HS-27A (cell line): ENCODE measurements around the gene DNAH3.
A peak's percentile ranks its signal among the peaks of the same experiment; 100 is the strongest.
"Not testable (repeated sequence)": the region's sequence is repeated elsewhere in the genome, so short reads cannot be mapped to it uniquely, and the experiment has no call there.

ENCODE experiments used
- DNase-seq: peaks from one replicate; pipeline ENCODE4 v3.0.0-alpha.2; 2012; ENCODE audit warnings: low read depth, missing footprints

DNAH3 gene

DNA sequence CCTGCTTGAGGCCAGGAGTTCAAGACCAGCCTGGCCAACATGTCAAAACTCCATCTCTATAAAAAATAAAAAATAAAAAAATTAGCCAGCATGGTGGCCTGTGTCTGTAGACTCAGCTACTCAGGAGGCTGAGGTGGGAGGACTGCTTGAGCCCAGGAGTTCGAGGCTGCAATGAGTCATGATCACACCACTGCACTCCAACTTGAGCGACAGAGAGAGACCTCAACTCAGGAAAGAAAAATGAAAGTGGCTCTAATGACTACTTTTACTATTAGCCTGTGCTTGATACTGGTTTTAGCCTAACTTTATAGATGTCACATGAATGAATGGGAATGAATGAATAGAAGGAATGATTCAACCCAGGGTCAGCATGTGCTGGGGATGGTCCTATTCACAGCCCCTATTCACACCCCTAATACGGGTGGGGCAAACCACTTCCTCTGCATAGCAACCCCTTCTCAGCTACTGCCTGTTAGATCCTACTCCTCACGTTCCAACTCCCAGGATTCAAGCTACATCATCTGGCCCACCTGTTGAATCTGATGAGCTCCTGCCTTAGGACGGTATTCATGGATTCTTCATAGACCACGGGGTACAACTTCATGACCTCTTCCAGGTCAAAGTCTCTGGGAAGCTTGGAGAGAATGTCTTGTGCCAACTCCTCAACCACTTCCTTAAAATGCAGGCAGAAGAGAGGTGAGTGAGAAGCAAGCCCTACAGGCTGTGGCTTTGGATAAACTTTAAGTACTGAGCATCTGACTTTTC, 209.6 kb downstream of the DNAH3 start:
- no peak for DNase-seq

DNA sequence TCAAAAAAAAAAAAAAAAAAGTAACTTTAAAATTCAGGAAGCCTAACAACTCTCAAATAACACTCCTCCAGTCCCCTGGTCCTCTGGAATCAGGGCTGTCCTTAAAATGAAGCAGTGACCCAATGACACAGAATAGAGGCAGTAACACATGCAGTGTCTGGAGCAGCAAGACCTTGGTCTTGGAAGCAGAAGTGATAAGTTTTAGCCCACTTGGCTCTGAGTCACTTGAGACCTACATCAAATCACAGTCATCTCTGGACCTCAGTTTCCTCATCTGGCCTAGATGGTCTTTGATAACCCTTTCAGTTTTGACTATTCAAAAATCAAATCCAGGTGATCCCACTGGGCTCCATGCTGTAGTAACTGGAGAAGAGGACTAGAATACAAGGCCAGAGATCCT, 211.0 kb downstream of the DNAH3 start:
- no peak for DNase-seq

DNA sequence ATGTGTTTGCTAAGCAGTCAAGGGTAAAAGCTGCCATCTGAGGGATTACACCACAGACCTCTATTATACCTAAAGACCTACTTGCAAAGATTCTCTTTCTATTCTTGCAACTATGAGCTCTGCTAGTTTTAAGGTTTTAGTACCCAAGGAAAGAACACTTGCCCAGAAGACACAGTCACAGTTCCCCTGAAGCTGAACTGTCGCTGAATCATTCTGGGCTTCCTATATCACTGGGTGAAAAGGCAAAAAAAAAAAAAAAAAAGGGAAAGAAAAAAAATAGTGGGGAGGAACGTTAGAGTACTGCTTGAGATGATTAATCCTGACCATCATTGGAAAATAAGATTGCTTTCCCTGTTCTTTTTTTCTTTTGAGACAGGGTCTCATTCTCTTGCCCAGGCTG, 212.2 kb downstream of the DNAH3 start:
- DNase-seq = no peak

DNA sequence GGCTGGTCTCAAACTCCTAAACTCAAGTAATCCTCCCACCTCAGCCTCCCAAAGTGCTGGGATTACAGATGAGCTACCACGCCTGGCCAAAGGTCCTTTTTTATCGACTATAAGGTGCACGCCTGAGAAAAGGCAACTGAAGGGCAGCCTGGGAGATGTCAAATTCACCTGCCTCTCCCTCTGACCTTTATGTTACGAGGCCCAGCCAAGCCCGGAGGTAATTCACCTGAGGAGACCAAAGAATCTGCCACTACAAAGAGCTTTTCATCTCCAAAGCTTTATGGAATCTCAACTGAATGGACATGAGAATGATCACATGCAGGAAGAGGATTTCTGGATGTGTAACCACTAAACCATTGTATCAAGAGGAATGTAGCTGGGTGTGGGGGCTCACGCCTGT, 212.9 kb downstream of the DNAH3 start:
- no peak for DNase-seq

DNA sequence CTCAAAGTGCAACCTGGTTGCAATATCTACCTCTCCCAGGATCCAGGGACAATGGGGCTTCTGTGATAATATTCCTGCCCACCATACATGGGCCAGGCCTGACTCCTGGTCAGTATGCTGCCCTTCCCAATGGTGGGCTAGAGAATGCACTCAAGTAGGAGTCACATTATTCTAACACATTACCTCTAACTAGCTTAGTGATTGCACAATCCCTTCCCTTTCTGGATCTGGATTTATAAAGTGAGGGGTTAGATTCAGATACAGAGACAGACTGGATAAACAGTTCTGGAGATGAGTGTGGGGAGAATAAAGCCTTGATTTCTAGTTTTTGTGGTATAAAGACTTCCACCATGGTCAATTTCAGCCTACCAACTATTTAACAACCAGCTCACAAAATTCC, 217.1 kb downstream of the DNAH3 start:
- no peak for DNase-seq

DNA sequence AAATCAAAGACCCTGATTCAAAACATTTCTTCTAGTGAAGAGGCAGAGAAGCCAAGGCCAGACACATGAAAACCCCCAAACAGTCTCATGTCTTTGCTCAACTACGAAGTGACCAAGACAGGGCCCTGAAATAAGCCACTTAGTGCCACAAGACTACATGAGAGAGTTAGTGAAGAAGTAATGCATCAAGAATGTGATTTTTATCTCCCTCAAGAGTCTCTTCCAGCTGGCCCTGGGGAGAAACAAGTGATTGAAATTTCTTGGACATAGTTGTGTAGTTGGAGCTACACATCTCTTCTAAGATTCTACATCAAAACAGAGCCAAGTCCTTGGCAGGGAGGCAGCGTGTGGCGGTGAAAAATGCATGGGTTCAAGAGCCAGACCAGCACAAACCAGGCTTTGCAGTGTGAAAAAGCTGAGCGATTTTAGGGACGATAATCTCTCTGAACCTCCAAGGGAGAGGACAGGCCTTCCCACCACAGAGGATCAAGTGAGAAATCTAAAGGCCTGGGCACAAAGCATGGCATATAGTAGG, 219.5 kb downstream of the DNAH3 start:
- DNase-seq = no peak

DNA sequence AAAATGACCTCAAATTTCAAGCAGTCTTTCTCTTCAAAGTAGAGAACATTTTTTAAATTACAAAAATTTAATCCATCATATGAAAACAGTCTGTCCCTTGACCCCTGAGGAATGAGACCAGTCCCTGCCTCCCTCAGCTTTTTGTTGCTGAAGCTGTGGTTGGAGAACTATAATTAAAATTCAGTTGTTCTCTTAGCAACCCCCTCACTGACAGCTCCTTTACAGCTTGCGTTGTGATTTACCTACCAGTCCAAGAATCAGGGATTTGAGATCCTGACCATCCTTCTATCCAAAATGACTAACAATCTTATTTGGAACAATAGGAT, 220.3 kb downstream of the DNAH3 start:
- DNase-seq = no peak

DNA sequence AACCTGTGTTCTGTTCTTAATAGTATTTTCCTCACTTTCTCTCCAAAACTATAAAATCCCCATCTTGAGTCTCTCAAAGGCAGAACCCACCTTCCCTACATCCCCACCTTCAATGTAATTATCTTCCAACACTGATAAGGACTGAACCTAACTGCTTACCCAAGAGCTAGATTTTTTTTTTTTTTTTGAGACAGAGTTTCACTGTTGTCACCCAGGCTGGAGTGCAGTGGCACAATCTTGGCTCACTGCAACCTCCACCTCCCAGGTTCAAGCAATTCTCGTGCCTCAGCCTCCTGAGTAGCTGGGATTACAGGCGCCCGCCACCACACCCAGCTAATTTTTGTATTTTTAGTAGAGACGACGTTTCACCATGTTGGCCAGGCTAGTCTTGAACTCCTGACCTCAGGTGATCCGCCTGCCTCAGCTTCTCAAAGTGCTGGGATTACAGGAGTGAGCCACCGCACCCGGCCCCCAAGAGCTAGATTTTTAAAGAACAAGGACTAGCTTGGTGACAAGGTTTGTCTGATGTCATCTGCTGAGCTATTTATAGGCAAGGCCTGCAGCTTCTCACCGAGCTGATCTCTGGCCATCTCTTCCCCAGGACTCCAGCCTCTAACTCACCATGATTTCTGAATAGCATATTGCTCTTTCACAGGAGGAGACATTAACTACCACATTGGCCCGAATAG, 220.8 kb downstream of the DNAH3 start:
- not testable (repeated sequence) for DNase-seq

DNA sequence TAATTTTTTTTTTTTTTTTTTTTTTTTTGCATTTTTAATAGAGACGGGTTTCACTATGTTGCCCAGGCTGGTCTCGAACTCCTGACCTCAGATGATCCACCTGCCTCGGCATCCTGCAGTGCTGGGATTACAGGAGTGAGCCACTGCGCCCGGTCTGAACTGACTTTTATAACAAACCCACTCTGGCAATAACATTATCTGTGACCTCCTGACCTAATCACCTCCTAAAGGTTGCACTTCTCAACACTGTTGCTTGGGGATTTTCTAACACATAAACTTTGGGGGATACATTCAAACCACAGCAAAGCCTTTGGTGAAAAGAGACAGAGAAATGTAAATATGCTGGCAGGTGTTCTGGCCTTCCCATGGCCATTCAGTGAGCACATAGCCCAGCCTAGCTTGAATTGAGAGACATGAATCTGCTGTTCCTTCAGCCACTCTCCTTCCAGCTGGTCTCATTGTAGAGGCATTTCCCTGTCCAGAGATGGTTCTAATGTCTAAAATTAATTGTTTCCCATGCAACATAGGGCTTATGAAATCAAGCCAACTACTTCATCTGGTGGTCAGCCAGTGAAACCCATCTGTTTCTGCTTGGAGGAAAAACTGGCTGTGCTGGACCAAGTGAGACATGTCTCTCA, 221.8 kb downstream of the DNAH3 start:
- no peak for DNase-seq

DNA sequence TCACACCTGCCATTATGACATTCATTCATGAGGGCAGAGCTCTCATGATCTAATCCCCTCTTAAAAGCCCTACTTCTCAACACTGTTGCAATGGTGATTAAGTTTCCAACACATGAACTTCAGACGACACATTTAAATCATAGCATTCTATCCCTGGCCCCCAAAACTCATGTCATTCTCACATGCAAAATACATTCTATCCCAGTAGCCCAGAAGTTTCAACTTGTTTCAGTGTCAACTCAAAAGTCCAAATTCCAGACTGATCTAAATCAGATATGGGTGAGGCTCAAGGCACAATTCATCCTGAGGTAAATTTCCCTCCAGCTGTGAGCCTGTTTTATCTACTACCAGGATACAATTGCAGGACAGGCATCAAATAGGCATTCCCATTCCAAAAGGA, 224.9 kb downstream of the DNAH3 start:
- no peak for DNase-seq

DNA sequence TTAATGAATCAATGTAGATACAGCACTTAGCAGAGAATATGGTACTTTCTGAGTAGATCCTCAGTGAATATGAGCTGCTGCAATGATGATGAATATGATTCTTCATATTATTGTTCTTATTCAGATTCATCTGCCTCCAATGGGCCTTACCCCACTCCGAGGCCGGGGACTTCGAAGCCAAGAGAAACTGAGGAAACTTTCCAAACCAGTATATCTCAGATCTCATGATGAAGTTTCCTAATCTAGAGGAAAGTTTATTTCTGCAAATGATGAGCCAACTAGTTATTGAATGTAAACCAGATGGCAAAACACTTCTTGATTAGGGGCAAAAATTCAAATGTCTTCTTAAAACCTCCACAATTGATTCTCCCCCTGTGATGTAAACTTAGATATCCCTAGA, 226.8 kb downstream of the DNAH3 start:
- no peak for DNase-seq

DNA sequence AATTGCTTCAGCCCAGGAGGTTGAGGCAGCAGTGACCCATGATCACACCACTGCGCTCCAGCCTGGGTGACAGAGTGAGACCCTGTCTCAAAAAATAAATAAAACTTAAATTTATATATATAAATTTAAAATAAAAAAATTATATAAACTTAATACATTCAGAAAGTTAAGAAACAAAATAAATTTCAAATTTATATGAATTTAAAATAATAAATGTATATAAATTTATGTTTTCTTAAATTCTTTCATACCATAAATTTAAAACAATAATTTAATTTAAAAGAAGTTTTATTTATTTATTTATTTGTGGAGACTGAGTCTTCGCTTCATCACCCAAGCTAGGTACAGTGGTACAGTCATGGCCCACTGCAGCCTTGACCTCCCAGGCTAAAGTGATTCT, 229.8 kb downstream of the DNAH3 start:
- no peak for DNase-seq

DNA sequence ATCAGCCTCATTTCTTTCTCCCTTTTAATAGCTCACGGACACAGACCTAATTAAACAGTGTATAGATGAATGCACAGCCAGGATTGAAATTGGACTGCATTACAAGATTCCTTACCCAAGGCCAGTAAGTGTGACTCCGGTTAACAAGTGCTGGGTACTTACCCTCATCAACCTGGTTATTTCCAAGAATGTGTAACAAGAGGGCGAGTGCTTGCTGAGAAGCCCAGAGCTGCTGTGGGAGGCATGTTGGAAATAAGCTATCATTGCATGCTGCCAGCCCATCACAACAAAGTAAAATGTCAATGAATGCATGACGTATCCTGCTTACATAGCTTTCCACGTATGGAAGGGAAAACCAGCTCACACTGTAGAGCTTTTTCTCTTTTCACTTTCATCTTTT, 230.6 kb downstream of the DNAH3 start:
- no peak for DNase-seq

DNA sequence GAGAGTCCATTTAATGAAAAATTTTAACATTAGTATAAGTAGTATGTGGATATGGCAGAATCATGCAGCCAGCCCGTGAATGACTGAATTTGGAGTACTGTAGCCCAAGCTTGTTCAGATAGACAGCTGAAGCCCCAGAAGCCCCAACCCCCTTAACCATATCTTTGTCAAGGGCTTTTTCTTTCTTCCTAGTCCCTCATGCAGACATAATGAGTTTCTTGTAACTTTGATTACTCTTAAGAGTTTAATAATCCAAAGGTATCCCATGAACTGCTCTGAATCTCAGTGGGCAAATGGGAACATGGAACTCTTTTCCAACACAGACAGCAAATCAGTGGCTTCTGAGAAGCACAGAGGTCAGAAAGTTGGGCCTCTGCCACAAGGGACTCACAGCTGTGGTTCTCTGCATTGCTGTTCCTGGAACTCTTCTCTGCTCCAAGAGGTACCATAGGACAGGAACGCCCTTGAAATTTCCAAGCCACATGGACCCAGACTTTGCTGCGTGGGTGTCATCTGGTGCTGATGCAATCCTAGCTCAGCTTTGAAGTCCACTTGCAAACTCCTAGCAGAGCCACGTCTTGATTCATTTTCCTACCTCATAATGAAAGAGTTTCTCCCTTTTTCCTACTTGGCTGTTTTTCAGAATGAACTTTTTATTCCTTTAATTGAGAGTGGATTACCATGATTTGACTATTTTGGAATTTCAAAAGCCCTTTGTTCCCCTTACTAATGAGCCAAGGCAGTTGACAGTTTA, 232.0 kb downstream of the DNAH3 start:
- DNase-seq = no peak

DNA sequence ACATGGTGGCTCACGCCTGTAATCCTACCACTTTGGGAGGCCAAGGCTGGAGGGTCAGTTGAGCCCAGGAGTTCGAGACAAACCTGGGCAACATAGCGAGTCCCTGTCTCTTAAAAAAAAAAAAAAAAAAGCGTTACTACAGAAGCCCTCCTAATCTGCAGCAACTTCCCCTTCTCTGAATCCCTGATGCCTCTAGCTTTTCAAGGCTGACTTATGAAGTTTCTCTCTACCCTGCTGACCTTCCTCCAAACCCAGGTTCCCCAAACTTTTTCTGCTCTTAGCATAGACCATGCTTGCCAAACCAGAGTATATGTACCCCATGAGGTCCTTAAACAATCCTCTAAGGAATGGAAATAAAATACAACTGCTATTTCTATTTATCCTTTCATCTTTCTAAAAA, 233.7 kb downstream of the DNAH3 start:
- DNase-seq = no peak

DNA sequence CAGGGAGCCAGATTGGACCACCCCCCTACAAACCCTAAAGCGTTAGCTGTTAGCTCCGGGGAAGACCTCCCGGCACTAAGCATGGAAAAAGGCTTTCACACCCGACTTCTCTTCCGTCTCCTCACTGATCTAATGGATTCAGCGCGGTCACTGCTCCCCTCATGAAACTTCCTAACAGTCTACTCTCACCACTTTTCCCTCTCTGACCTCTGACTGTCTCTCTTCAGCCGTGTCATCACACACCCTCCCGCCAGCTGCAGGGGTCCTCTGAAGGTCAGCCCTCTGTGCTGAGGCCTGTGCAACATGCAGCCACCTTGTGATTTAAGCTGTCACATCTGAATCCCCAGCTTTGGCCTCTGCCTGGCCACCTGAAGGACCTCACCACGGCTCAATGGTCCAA, 234.4 kb downstream of the DNAH3 start:
- DNase-seq = no peak

DNA sequence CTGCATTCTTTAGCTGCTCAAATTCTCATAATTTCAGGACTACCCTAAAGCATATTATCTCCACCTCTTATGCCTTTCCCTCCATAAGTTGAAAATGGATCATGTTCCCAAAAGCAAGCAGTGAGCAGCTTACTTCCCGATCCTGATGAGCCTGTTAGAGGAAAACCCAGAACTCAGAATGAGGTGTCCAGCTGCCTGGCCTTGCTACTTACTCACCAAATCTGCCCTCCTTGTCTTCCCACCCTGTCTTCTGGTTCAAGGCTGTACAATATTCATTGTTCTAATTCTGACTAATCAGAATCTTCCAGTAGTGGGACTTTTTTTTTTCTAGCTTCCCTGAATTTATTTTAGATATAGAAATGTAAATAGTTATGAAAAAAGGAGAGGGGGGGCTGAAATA, 239.3 kb downstream of the DNAH3 start:
- no peak for DNase-seq

DNA sequence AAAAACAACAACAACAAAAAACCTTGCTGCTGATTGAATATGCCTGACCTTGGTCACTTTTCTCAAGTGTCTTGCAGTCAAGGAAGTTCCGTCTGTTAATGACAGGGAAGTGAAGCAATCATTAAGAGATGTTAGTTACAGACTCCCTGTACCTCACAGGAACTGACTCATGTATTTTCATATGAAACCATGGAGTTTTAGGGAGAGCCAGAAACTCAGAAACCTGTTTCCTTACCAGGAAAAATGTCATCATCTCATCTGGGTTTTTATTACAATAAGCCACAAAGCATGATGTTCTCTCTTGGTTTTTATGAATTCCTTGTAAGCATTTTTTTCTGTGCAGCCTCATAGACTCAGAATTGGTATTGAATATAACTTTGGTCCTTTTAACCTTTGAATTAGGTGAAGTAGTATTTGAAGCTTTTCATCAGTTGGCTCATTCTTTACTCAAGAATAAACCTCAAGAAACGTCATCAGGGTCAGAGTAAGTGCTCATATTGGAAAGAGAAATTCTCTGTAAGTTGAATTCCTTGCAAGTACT, 239.8 kb downstream of the DNAH3 start:
- DNase-seq = no peak

DNA sequence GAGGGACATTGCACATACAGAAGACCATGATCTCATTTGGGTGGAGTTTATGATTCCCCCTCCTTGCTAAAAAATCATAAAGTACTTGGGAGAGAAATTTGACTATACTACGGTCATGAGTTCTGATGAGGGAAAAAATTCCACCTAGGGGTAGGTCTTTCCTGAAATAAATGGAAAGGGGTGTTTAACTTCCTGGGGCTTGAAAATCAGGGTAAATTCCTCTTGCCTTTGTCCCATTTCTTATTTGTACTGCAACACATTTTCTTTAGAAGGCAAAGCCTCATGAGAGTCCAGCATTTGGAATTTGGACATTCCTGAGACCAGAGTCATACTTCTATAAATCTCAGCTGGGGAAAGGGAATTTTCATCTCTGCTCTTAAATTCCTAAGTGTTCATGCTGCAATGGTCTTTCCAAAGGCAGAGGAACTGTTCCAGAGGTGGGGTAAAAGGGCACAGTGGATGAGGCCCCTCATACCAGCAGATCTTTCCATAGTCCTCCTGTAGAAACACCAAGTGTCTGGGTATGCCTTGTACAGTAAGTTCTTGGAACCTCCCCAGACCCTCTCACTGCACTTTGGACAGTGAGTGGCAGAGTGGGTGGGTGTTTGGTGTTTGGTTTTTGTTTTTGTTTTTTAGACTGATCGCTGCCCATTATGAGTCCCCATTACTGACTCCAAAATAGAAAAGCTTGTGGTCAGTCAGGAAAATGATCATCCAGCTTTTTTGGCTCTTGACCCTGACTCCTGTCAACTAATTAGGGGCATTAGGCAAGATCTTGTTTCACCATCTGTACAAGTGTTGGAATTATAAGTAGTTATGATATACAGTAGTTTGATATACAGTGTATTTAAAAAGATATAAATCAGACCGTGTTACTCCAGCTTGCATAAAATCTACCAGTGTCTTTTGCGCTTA, 244.0 kb downstream of the DNAH3 start:
- peak; percentile 88 for DNase-seq

DNA sequence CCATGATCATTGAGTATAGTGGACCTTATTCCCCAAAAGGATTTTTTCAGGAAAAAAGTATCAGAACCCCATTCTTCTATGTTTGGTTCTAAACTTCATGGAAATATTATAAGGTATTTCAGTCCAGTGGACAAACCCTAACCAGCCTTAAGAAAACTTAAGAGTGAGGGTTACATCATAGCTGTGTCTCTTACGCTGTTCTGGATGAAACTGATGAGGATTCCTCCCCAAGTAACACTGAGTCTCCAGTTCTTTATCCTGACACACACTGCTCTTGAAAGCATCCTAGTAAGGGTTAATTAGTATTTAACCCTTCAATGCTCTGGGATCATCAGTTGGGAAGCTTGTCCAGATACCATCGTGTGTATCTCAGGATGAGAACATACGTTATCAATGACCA, 245.1 kb downstream of the DNAH3 start:
- DNase-seq = no peak

DNA sequence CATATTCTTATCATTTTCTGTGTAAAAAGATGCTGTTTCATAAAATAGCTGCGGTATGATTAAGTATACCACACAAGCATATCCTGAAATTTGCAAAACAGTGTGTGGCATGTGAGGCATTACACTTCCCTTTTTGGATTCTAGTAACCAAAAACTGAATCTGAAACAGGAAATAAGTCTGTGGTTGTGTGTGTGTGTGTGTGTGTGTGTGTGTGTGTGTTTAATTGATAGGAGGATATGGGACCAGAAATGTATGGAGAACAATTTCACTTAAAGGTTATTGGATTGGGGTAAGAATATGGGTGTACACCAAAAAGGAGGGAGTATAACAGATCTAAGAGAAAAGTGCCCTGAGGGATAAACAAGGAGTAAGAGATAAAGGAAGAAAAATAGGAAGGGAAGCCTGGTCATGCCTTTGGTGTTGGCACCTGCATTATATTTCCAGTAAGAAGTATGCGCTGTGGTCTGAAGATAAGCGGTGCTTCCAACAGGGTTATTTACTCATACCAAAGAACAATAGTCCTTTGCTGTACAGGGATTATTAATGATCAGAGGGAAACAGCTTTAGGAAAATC, 246.1 kb downstream of the DNAH3 start:
- DNase-seq = no peak
